ENCODE results near the gene CH25H.

- TF ChIP-seq POLR2AphosphoS5 (IDR thresholded peaks at IDR 0.05; ENCODE audit: low read depth, low read length) (no peak), TAF1 (IDR thresholded peaks at IDR 0.05; ENCODE audit: borderline replicate concordance, insufficient read depth, low read length) (no peak), SIN3A (IDR thresholded peaks at IDR 0.05; ENCODE audit: borderline replicate concordance, insufficient read depth, low read length) (no peak)
Observed at GRCh38 chr10:89241486-89242344, 34.6 kb upstream of the CH25H start.
